ENCODE results near the gene NEURL2. TPM values are rescaled to one million over a fixed set of nuclear protein-coding genes. Genes with fewer than 3 reads are reported as not detected.

The NEURL2 gene
- total and polyA plus RNA-seq, 4 donors, result 3.7 to 14.5 (median 5.2) TPM

- Histone ChIP-seq H3K4me1 (ENCODE audit: control insufficient read depth in 4 of 4, insufficient read depth in 4 of 4, low read length in 3 of 4) (peaks cover 0 to 4% (median 0%) of the 10 kb centered on the region in 4 donors), H3K4me3 (ENCODE audit: low read depth in 1 of 3, low read length in 3 of 3) (no peak overlapping the region), H3K9me3 (ENCODE audit: control insufficient read depth in 4 of 4, low read length in 3 of 4) (no peaks in the 10 kb centered on the region), H3K27me3 (ENCODE audit: control insufficient read depth in 4 of 4, insufficient read depth in 4 of 4, low read length in 3 of 4) (no peaks in the 10 kb centered on the region), H3K36me3 (ENCODE audit: control insufficient read depth in 4 of 4, insufficient read depth in 3 of 4, low read depth in 1 of 4, low read length in 3 of 4) (no peaks in the 10 kb centered on the region), H3K27ac (ENCODE audit: low read depth in 1 of 2, low read length in 2 of 2) (no peak overlapping the region), H3K9ac (ENCODE audit: low read depth in 1 of 2, low read length in 2 of 2) (no peak overlapping the region)
- no peak for DNase-seq (ENCODE audit: low spot score)
- 88% methylated on average over 7 of the region's 7 CpGs for WGBS
- TF ChIP-seq GABPA (IDR thresholded peaks at IDR 0.05 in 1 of 2, conservative IDR thresholded peaks at IDR 0.05 in 1 of 2), result no peak
- no peak for TF ChIP-seq FOXA1 (IDR thresholded peaks at IDR 0.05)
- no peak for TF ChIP-seq NR2F2 (IDR thresholded peaks at IDR 0.05)
- no peak for TF ChIP-seq ATF3 (IDR thresholded peaks at IDR 0.05)
- no peak for TF ChIP-seq JUND (IDR thresholded peaks at IDR 0.05)
- TF ChIP-seq HNF4A (conservative IDR thresholded peaks at IDR 0.05), result no peak
Measured at GRCh38 chr20:45863543-45864470, 27.2 kb downstream of the NEURL2 start.

GRCh38 chr20:45861221-45862075, 29.6 kb downstream of the NEURL2 start:
- Histone ChIP-seq H3K27me3 (ENCODE audit: control insufficient read depth in 4 of 4, insufficient read depth in 4 of 4, low read length in 3 of 4) (no peaks in the 10 kb centered on the region), H3K4me1 (ENCODE audit: control insufficient read depth in 4 of 4, insufficient read depth in 4 of 4, low read length in 3 of 4) (peaks cover 5 to 16% (median 9%) of the 10 kb centered on the region in 4 donors), H3K4me3 (ENCODE audit: low read depth in 1 of 3, low read length in 3 of 3) (no peak overlapping the region), H3K27ac (ENCODE audit: low read depth in 1 of 2, low read length in 2 of 2) (no peak overlapping the region), H3K9ac (ENCODE audit: low read depth in 1 of 2, low read length in 2 of 2) (no peak overlapping the region), H3K9me3 (ENCODE audit: control insufficient read depth in 4 of 4, low read length in 3 of 4) (no peaks in the 10 kb centered on the region), H3K36me3 (ENCODE audit: control insufficient read depth in 4 of 4, insufficient read depth in 3 of 4, low read depth in 1 of 4, low read length in 3 of 4) (no peaks in the 10 kb centered on the region)
- no peak for DNase-seq (ENCODE audit: low spot score)
- no peak for TF ChIP-seq JUND (IDR thresholded peaks at IDR 0.05)
- TF ChIP-seq GABPA (IDR thresholded peaks at IDR 0.05 in 1 of 2, conservative IDR thresholded peaks at IDR 0.05 in 1 of 2), result no peak
- no peak for TF ChIP-seq REST (IDR thresholded peaks at IDR 0.05)
- TF ChIP-seq HNF4A (conservative IDR thresholded peaks at IDR 0.05), result no peak
- no peak for TF ChIP-seq FOXA2 (IDR thresholded peaks at IDR 0.05)
- TF ChIP-seq MAX (IDR thresholded peaks at IDR 0.05), result no peak
- no peak for TF ChIP-seq ATF3 (IDR thresholded peaks at IDR 0.05)
- TF ChIP-seq EGR1 (IDR thresholded peaks at IDR 0.05; ENCODE audit: low read depth in 2 of 2), result no peak
- no peak for TF ChIP-seq SP1 (IDR thresholded peaks at IDR 0.05)
- TF ChIP-seq ZBTB33 (IDR thresholded peaks at IDR 0.05), result no peak
- WGBS, result 88% methylated on average over 7 of the region's 7 CpGs
